Mesothelial cell of epicardium (in vitro differentiated cells): Measurements from ENCODE around the gene TYMP. TPM values are rescaled to one million over a fixed set of nuclear protein-coding genes. Genes with fewer than 3 reads are reported as not detected.

Experiments
- DNase-seq, 2 experiments: peaks; one replicate each; pipeline ENCODE4 v3.0.0; 2021; ENCODE audit warnings: low spot score in 2 of 2; ENCODE audit not compliant: unreplicated experiment in 2 of 2
- H3K27ac Mint-ChIP-seq: 2 replicates; pipeline ENCODE4 v1.8.0; 2021; ENCODE audit warnings: mixed read lengths
- H3K27me3 Mint-ChIP-seq: 2 replicates; pipeline ENCODE4 v1.8.0; 2021; ENCODE audit warnings: low read depth, mixed read lengths
- H3K36me3 Mint-ChIP-seq: 2 replicates; pipeline ENCODE4 v1.8.0; 2021; ENCODE audit warnings: mixed read lengths
- H3K4me1 Mint-ChIP-seq: 2 replicates; pipeline ENCODE4 v1.8.0; 2021; ENCODE audit warnings: mixed read lengths
- H3K4me3 Mint-ChIP-seq: 2 replicates; pipeline ENCODE4 v1.8.0; 2021; ENCODE audit warnings: mild to moderate bottlenecking, moderate library complexity, mixed read lengths
- H3K9me3 Mint-ChIP-seq: 2 replicates; pipeline ENCODE4 v1.8.0; 2021; ENCODE audit warnings: mixed read lengths
- CTCF ChIP-seq: fragments of 200-600 bp; sonication (generic); IDR thresholded peaks from one replicate; pipeline ENCODE4 v1.5.0; 2021; ENCODE audit warnings: antibody characterized with exemption; ENCODE audit not compliant: unreplicated experiment
- total RNA-seq: library from RNA; stranded (reverse); gene quantifications from 3 replicates; pipeline ENCODE4 v1.2.1, GENCODE V29; 2021

The TYMP gene
- total RNA-seq, 1 donor from 2014 or later, result 9.3 TPM

DNA sequence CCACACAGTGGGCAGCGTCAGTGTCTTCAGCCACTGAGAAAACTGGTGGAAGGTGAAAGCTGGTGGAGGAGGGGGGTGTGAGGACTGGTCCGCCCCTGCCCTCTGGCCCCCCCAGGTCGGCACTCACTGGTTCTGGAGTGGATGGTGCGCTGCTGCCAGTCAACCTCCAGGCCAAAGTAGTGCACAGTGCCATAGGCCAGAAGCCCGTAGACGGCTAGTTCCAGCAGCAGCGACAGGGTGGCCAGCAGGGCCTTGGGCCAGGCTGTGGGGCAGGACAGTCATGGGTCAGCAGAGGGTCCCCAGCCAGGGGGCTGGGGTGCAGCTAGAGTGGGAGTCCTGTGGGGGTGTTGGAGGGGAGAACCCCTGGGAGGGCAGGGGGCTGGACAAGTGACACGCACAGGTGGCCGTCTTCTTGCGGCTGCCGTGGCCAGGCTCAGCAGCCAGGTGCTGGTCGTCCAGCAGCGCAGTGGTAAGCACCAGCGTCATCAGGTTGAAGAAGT is 24.5 kb downstream of the TYMP start:
- H3K4me1 Mint-ChIP-seq, result peaks cover 17% of the 10 kb centered on the region
- peak overlapping the region; percentile 42 for H3K4me3 Mint-ChIP-seq
- no peaks in the 10 kb centered on the region for H3K9me3 Mint-ChIP-seq
- no peak for TF ChIP-seq CTCF
- no peak for DNase-seq
- H3K27ac Mint-ChIP-seq, result no peak overlapping the region
- H3K27me3 Mint-ChIP-seq, result no peaks in the 10 kb centered on the region
- no peaks in the 10 kb centered on the region for H3K36me3 Mint-ChIP-seq

DNA sequence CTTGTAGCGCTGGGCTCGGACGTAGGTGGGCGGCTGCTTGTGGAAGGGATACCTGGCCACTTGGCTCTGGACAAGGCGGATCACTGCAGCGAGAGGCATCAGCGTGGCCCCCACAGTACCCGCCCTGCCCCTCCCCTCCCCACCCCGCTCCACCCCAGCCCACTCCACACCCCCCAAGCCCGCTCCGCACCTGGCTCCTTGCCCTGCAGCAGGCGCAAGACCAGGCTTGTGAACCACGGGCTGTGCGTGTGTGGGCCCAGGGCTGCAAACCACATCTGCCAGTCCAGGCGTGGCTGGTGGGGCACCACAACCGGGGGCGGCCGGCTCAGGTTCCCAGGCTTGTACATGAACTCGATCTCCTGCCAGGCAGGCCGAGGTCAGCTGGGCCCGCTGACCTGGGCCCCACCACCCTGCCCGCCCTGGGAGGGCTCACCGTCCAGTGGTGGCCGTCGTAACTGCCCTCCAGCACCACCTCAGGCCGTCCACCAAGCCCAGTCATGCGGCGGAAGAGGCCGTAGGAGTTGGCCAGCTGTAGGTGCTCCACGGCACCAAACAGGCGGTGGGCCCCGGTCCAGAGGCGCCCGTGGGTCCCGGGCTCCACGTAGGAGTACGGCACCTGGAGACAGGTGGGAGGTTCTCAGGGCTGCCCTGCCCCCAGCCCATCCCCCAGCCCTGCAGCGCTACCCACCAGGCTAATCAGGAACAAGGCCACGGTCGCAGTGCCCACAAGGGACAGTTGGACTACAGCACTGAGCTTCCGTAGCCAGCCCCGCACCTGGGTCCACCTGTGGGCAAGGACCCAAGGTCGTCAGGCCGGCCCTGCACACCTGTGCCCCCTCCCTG is 25.2 kb downstream of the TYMP start:
- TF ChIP-seq CTCF, result no peak
- H3K36me3 Mint-ChIP-seq, result no peaks in the 10 kb centered on the region
- H3K9me3 Mint-ChIP-seq, result no peaks in the 10 kb centered on the region
- no peak overlapping the region for H3K27ac Mint-ChIP-seq
- H3K27me3 Mint-ChIP-seq, result no peaks in the 10 kb centered on the region
- no peak overlapping the region for H3K4me3 Mint-ChIP-seq
- DNase-seq, result no peak
- H3K4me1 Mint-ChIP-seq, result peaks cover 16% of the 10 kb centered on the region

DNA sequence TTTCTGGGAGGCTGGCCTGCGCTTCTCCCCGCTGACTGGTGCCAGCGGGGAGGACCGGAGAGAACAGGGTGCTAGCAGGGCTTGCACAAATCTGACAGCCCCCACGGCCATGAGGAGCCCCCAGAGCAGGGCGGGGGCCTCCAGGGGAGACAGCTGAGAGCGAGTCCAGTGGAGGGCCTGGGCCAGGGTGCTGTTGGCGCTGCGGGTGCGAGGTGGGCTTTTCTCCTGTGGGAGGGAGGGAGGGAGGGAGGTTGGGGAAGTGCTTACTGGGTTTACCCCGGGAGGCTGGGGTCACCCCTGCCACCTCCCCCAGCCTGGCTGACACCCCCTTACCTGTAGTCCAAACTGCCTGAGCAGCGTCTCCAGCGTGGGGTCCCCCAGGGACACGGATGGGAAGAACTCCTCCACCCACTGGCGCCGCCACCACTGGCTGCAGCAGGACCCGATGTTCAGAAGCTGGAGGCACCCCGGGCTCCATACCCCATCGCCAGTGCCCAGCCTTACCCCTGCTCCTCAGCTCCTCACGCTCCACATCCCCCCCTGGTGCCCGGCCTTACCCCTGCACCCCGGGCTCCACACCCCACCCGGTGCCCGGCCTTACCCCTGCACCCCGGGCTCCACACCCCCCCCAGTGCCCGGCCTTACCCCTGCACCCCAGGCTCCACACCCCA is 26.2 kb downstream of the TYMP start:
- H3K27ac Mint-ChIP-seq, result no peak overlapping the region
- no peak overlapping the region for H3K4me3 Mint-ChIP-seq
- H3K27me3 Mint-ChIP-seq, result no peaks in the 10 kb centered on the region
- H3K36me3 Mint-ChIP-seq, result no peaks in the 10 kb centered on the region
- no peaks in the 10 kb centered on the region for H3K9me3 Mint-ChIP-seq
- TF ChIP-seq CTCF, result no peak
- H3K4me1 Mint-ChIP-seq, result peaks cover 8% of the 10 kb centered on the region
- DNase-seq, result no peak

DNA sequence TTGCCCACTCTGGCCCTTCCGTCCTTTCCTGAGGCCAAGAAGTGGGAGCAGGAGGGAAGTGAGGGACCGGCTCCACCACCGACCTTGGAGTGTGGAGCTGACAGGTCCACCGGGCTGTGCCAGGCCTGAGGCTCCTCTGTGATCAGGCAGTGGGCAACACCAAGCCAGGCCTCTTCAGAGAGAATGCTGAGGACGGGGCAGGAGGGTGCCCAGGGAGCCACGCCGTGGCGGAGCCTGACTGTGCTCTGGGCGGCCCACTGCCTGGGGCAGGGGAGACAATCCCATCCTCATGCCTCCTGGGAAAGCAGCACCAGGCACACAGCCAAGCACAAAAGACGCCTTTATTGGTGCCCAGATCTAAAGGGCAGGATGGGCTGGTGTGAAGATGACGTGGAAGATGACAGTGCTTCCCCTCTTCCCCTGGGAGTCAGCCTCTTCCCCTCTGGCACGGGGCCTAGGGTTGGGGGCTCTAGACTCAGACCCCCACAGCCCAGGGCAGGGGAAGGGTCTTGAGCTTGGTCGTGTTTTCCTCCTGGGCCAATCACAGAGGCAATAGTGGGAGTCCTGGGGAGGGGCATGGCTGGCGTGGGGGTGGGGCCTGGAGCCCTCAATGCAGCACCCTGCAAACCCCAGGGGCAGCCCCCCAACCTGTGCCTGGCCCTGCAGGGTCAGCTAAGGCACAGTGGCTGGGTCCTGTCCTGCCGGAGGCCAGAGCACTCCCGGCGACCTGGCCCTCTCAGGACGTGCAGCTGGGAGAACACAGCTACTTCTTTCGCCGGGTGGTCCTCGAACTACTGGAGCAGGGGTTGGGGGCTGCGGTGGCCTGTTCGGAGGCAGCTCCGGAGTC is 27.0 kb downstream of the TYMP start:
- no peak for TF ChIP-seq CTCF
- H3K9me3 Mint-ChIP-seq, result no peaks in the 10 kb centered on the region
- DNase-seq, result no peak
- H3K36me3 Mint-ChIP-seq, result no peaks in the 10 kb centered on the region
- no peak overlapping the region for H3K4me3 Mint-ChIP-seq
- peaks cover 6% of the 10 kb centered on the region for H3K4me1 Mint-ChIP-seq
- H3K27ac Mint-ChIP-seq, result no peak overlapping the region
- H3K27me3 Mint-ChIP-seq, result no peaks in the 10 kb centered on the region

GRCh38 chr22:50502096-50502495 is 27.7 kb downstream of the TYMP start:
- Mint-ChIP-seq H3K27me3 (no peaks in the 10 kb centered on the region), H3K27ac (no peak overlapping the region), H3K36me3 (no peaks in the 10 kb centered on the region), H3K4me3 (no peak overlapping the region), H3K4me1 (peaks cover 3% of the 10 kb centered on the region), H3K9me3 (no peaks in the 10 kb centered on the region)
- TF ChIP-seq CTCF, result no peak
- DNase-seq, result no peak
